ENCODE data around the gene DHX9. TPM values are rescaled to one million over a fixed set of nuclear protein-coding genes. Genes with fewer than 3 reads are reported as not detected.

Gene DHX9
- total and polyA plus RNA-seq, 2 donors (not counting 1 experiment from before 2014, with no cell fraction given): 120 to 133 TPM

- no peak for TF ChIP-seq CTCF (conservative IDR thresholded peaks at IDR 0.05 in 1 of 2, IDR thresholded peaks at IDR 0.05 in 1 of 2; ENCODE audit: low read depth in 1 of 2, low read length in 2 of 2)
- TF ChIP-seq EZH2 (IDR thresholded peaks at IDR 0.05; ENCODE audit: low read length, missing control alignments): no peak
- Histone ChIP-seq H3K36me3 (ENCODE audit: control insufficient read depth, insufficient read depth, low read length) (no peaks in the 10 kb centered on the region), H3K4me1 (ENCODE audit: control insufficient read depth, extremely low read depth, insufficient read depth, low read length) (no peaks in the 10 kb centered on the region), H3K27ac (ENCODE audit: insufficient read depth, low read length) (no peak overlapping the region), H3K4me2 (ENCODE audit: extremely low read depth, insufficient read depth, low read length) (no peak overlapping the region), H3K27me3 (ENCODE audit: control insufficient read depth, insufficient read depth, low read length) (no peaks in the 10 kb centered on the region), H4K20me1 (ENCODE audit: control insufficient read depth, extremely low read depth, insufficient read depth, low read length) (no peaks in the 10 kb centered on the region), H3K79me2 (ENCODE audit: control insufficient read depth, insufficient read depth, low read length) (no peaks in the 10 kb centered on the region), H3K9me3 (ENCODE audit: control insufficient read depth, insufficient read depth, low read depth, low read length) (no peaks in the 10 kb centered on the region), H2AFZ (ENCODE audit: low read length) (no peak overlapping the region), H3K4me3 (replicated peaks in 1 of 4; ENCODE audit: control extremely low read depth in 1 of 4, insufficient read depth in 1 of 4, low read depth in 3 of 4, low read length in 4 of 4) (no peak overlapping the region), H3K9ac (ENCODE audit: insufficient read depth, low read length) (no peak overlapping the region)
- no peak for DNase-seq (ENCODE audit: low read depth in 2 of 2)
Measured at GRCh38 chr1:182913401-182913800, 74.3 kb downstream of the DHX9 start.

- TF ChIP-seq EZH2 (IDR thresholded peaks at IDR 0.05; ENCODE audit: low read length, missing control alignments): no peak
- no peak for TF ChIP-seq CTCF (conservative IDR thresholded peaks at IDR 0.05 in 1 of 2, IDR thresholded peaks at IDR 0.05 in 1 of 2; ENCODE audit: low read depth in 1 of 2, low read length in 2 of 2)
- Histone ChIP-seq H3K4me1 (ENCODE audit: control insufficient read depth, extremely low read depth, insufficient read depth, low read length) (no peaks in the 10 kb centered on the region), H3K4me3 (replicated peaks in 1 of 4; ENCODE audit: control extremely low read depth in 1 of 4, insufficient read depth in 1 of 4, low read depth in 3 of 4, low read length in 4 of 4) (no peak overlapping the region), H3K27me3 (ENCODE audit: control insufficient read depth, insufficient read depth, low read length) (peaks cover 4% of the 10 kb centered on the region), H3K36me3 (ENCODE audit: control insufficient read depth, insufficient read depth, low read length) (no peaks in the 10 kb centered on the region), H3K9ac (ENCODE audit: insufficient read depth, low read length) (no peak overlapping the region), H2AFZ (ENCODE audit: low read length) (no peak overlapping the region), H3K79me2 (ENCODE audit: control insufficient read depth, insufficient read depth, low read length) (no peaks in the 10 kb centered on the region), H3K9me3 (ENCODE audit: control insufficient read depth, insufficient read depth, low read depth, low read length) (no peaks in the 10 kb centered on the region), H3K4me2 (ENCODE audit: extremely low read depth, insufficient read depth, low read length) (no peak overlapping the region), H4K20me1 (ENCODE audit: control insufficient read depth, extremely low read depth, insufficient read depth, low read length) (no peaks in the 10 kb centered on the region), H3K27ac (ENCODE audit: insufficient read depth, low read length) (no peak overlapping the region)
- DNase-seq (ENCODE audit: low read depth in 2 of 2): peak in 1 of 2 donors; percentile 16
Measured at GRCh38 chr1:182917378-182917777, 78.2 kb downstream of the DHX9 start.

- TF ChIP-seq CTCF (conservative IDR thresholded peaks at IDR 0.05 in 1 of 2, IDR thresholded peaks at IDR 0.05 in 1 of 2; ENCODE audit: low read depth in 1 of 2, low read length in 2 of 2) (no peak), EZH2 (IDR thresholded peaks at IDR 0.05; ENCODE audit: low read length, missing control alignments) (no peak)
- no peaks in the 10 kb centered on the region for H3K9me3 ChIP-seq (ENCODE audit: control insufficient read depth, insufficient read depth, low read depth, low read length)
Measured at GRCh38 chr1:182925661-182926060, 86.5 kb downstream of the DHX9 start.

More at GRCh38 chr1:182925661-182926060, 86.5 kb downstream of the DHX9 start:
- Histone ChIP-seq H2AFZ (ENCODE audit: low read length) (no peak overlapping the region), H3K27ac (ENCODE audit: insufficient read depth, low read length) (no peak overlapping the region), H3K36me3 (ENCODE audit: control insufficient read depth, insufficient read depth, low read length) (no peaks in the 10 kb centered on the region), H3K4me2 (ENCODE audit: extremely low read depth, insufficient read depth, low read length) (no peak overlapping the region), H3K4me3 (replicated peaks in 1 of 4; ENCODE audit: control extremely low read depth in 1 of 4, insufficient read depth in 1 of 4, low read depth in 3 of 4, low read length in 4 of 4) (no peak overlapping the region), H3K79me2 (ENCODE audit: control insufficient read depth, insufficient read depth, low read length) (no peaks in the 10 kb centered on the region), H4K20me1 (ENCODE audit: control insufficient read depth, extremely low read depth, insufficient read depth, low read length) (no peaks in the 10 kb centered on the region), H3K4me1 (ENCODE audit: control insufficient read depth, extremely low read depth, insufficient read depth, low read length) (no peaks in the 10 kb centered on the region), H3K9ac (ENCODE audit: insufficient read depth, low read length) (no peak overlapping the region), H3K27me3 (ENCODE audit: control insufficient read depth, insufficient read depth, low read length) (no peaks in the 10 kb centered on the region)
- no peak for DNase-seq (ENCODE audit: low read depth in 2 of 2)
